ENCODE measurements around the gene MYCN. TPM values are rescaled to one million over a fixed set of nuclear protein-coding genes. Genes with fewer than 3 reads are reported as not detected.

Gene MYCN
- total and polyA plus RNA-seq, 2 of the 13 experiments (the other 11 are each of a cell fraction or from before 2014, with no cell fraction given) = not detected

- POLR2A ChIA-PET = no interaction called here
Observed at GRCh38 chr2:15911686-15912085, 28.7 kb upstream of the MYCN start.

More at GRCh38 chr2:15911686-15912085, 28.7 kb upstream of the MYCN start:
- BruUV-seq (replicated peaks) = no TSS peak
- Histone ChIP-seq H3K4me3 (replicated peaks in 1 of 3; ENCODE audit: insufficient read depth in 1 of 3, low read depth in 2 of 3, low read length in 3 of 3) (no peak overlapping the region), H4K20me1 (ENCODE audit: insufficient read depth, low read length) (no peaks in the 10 kb centered on the region), H3K9ac (ENCODE audit: insufficient read depth, low read depth, low read length) (no peak overlapping the region), H3K4me2 (ENCODE audit: low read depth, low read length) (no peak overlapping the region), H3K27me3 (ENCODE audit: control insufficient read depth in 1 of 2, insufficient read depth in 2 of 2, low read length in 2 of 2) (no peaks in the 10 kb centered on the region; a peak in 1 of 5 replicates), H3K36me3 (replicated peaks in 1 of 2; ENCODE audit: control insufficient read depth in 1 of 2, insufficient read depth in 2 of 2, low read length in 2 of 2) (no peaks in the 10 kb centered on the region), H3K27ac (ENCODE audit: extremely low read length, insufficient read depth, low read length) (no peak overlapping the region), H3K9me3 (ENCODE audit: low read length) (no peaks in the 10 kb centered on the region), H3K79me2 (ENCODE audit: insufficient read depth, low read length) (no peaks in the 10 kb centered on the region), H2AFZ (ENCODE audit: low read length) (no peak overlapping the region), H3K4me1 (ENCODE audit: insufficient read depth, low read length) (no peaks in the 10 kb centered on the region)
- WGBS (ENCODE audit: low lambda C conversion rate) = 36% methylated on average over 3 of the region's 3 CpGs
- in situ Hi-C loops (cut with HindIII; ENCODE audit: extremely low pct_ligation_motif_present, low pct_unique_long_range_greater_than_20kb) (no loop called here), intact Hi-C loops (cut with micrococcal nuclease; ENCODE audit: unreplicated experiment) (no loop called here)
- CTCF ChIA-PET (ENCODE audit: low intra/inter-chr PET ratio, low total read pairs) = no interaction called here
- no peak for ATAC-seq
- TF ChIP-seq ARNTL (CRISPR knock-in tag; IDR thresholded peaks at IDR 0.05) (no peak), HINFP (CRISPR knock-in tag; IDR thresholded peaks at IDR 0.05; ENCODE audit: low read depth) (no peak), SRY (CRISPR knock-in tag; IDR thresholded peaks at IDR 0.05) (no peak), U2AF1 (optimal IDR thresholded peaks at IDR 0.05; ENCODE audit: low read depth, low read length) (no peak), ZNF430 (CRISPR knock-in tag; IDR thresholded peaks at IDR 0.05) (no peak), NFE2L2 (IDR thresholded peaks at IDR 0.05; ENCODE audit: low read length) (no peak), ISX (CRISPR knock-in tag; conservative IDR thresholded peaks at IDR 0.05) (no peak), TSC22D2 (CRISPR knock-in tag; IDR thresholded peaks at IDR 0.05; ENCODE audit: borderline replicate concordance) (no peak), FOXO1 (CRISPR knock-in tag; IDR thresholded peaks at IDR 0.05) (no peak), ZNF746 (CRISPR knock-in tag; IDR thresholded peaks at IDR 0.05) (no peak), SMARCE1 (IDR thresholded peaks at IDR 0.05; ENCODE audit: borderline replicate concordance) (no peak), SRSF4 (IDR thresholded peaks at IDR 0.05; ENCODE audit: low read depth, low read length, poor library complexity, severe bottlenecking) (no peak), ETS1 (CRISPR knock-in tag; IDR thresholded peaks at IDR 0.05) (no peak), CBX5 (CRISPR knock-in tag; IDR thresholded peaks at IDR 0.05; ENCODE audit: borderline replicate concordance) (no peak), UBTF (CRISPR knock-in tag; IDR thresholded peaks at IDR 0.05) (no peak), ZNF275 (CRISPR knock-in tag; IDR thresholded peaks at IDR 0.05; ENCODE audit: borderline replicate concordance) (no peak), ZMYM3 (CRISPR knock-in tag; IDR thresholded peaks at IDR 0.05) (no peak)
- no peak for FAIRE-seq
- DNase-seq (ENCODE audit: low spot score) = no peak

Measured in HepG2 (cell line).